GM19035 (cell line): ENCODE data around the gene DDX4.
"Not testable (repeated sequence)": the region's sequence is repeated elsewhere in the genome, so short reads cannot be mapped to it uniquely, and the experiment has no call there.

Experiments
- ATAC-seq: cut with Tn5 transposase; IDR thresholded peaks from one replicate; pipeline ENCODE4 v1.9.1; 2021; ENCODE audit not compliant: unreplicated experiment

Gene DDX4

GRCh38 chr5:55720188-55720703, 17.6 kb upstream of the DDX4 start:
- no peak for ATAC-seq

GRCh38 chr5:55724281-55724680, 13.6 kb upstream of the DDX4 start:
- no peak for ATAC-seq

GRCh38 chr5:55731848-55732247, 6.0 kb upstream of the DDX4 start:
- no peak for ATAC-seq

GRCh38 chr5:55732585-55732984, 5.3 kb upstream of the DDX4 start:
- no peak for ATAC-seq

GRCh38 chr5:55734658-55735057, 3.2 kb upstream of the DDX4 start:
- ATAC-seq = no peak

- no peak for ATAC-seq
Measured at GRCh38 chr5:55742778-55743177, 4.9 kb downstream of the DDX4 start.

GRCh38 chr5:55747778-55748318, 10.0 kb downstream of the DDX4 start:
- ATAC-seq = no peak

- no peak for ATAC-seq
Measured at GRCh38 chr5:55749387-55749786, 11.5 kb downstream of the DDX4 start.

GRCh38 chr5:55750063-55750462, 12.2 kb downstream of the DDX4 start:
- ATAC-seq = no peak

- no peak for ATAC-seq
Measured at GRCh38 chr5:55750499-55750898, 12.6 kb downstream of the DDX4 start.

- no peak for ATAC-seq
Measured at GRCh38 chr5:55758231-55758630, 20.4 kb downstream of the DDX4 start.

GRCh38 chr5:55758714-55759113, 20.9 kb downstream of the DDX4 start:
- no peak for ATAC-seq

GRCh38 chr5:55761721-55762120, 23.9 kb downstream of the DDX4 start:
- ATAC-seq = not testable (repeated sequence)

GRCh38 chr5:55763746-55764420, 26.0 kb downstream of the DDX4 start:
- no peak for ATAC-seq

GRCh38 chr5:55768279-55768678, 30.4 kb downstream of the DDX4 start:
- no peak for ATAC-seq

- ATAC-seq = peak; percentile 74
Measured at GRCh38 chr5:55771175-55771655, 33.4 kb downstream of the DDX4 start.

GRCh38 chr5:55773057-55773456, 35.2 kb downstream of the DDX4 start:
- no peak for ATAC-seq

- ATAC-seq = no peak
Measured at GRCh38 chr5:55777332-55777731, 39.5 kb downstream of the DDX4 start.

GRCh38 chr5:55800924-55801323, 63.1 kb downstream of the DDX4 start:
- no peak for ATAC-seq

- ATAC-seq = not testable (repeated sequence)
Measured at GRCh38 chr5:55808814-55809213, 71.0 kb downstream of the DDX4 start.

- ATAC-seq = not testable (repeated sequence)
Measured at GRCh38 chr5:55815939-55816338, 78.1 kb downstream of the DDX4 start.

- ATAC-seq = no peak
Measured at GRCh38 chr5:55816342-55816741, 78.5 kb downstream of the DDX4 start.

GRCh38 chr5:55817030-55817429, 79.2 kb downstream of the DDX4 start:
- no peak for ATAC-seq
